Peyer's patch (tissue), 4 donors: ENCODE measurements around the gene MGAT5. TPM values are rescaled to one million over a fixed set of nuclear protein-coding genes. Genes with fewer than 3 reads are reported as not detected.

ENCODE experiments used
- DNase-seq, 3 donors: peaks; one replicate each; pipeline ENCODE4 v3.0.0-alpha.2; 2017 to 2019
- H3K27ac ChIP-seq, 4 donors: fragments of 200-600 bp; sonication (generic); one replicate each; pipeline ENCODE4 v1.5.1; 2016 to 2019
- H3K27me3 ChIP-seq, 2 donors: fragments of 200-600 bp; sonication (generic); one replicate each; pipeline ENCODE4 v1.5.1; 2019
- H3K36me3 ChIP-seq, 3 donors: fragments of 200-600 bp; sonication (generic); one replicate each; pipeline ENCODE4 v1.5.1; 2016 to 2019
- H3K4me1 ChIP-seq, 4 donors: fragments of 200-600 bp; sonication (generic); one replicate each; pipeline ENCODE4 v1.5.1; 2016 to 2019
- H3K4me3 ChIP-seq, 4 donors: fragments of 200-600 bp; sonication (generic); 1 replicate in 3 of 4; 2 replicates in 1 of 4; pipeline ENCODE4 v1.5.1; 2016 to 2019; ENCODE audit warnings: mild to moderate bottlenecking in 1 of 4
- H3K9me3 ChIP-seq, 4 donors: fragments of 200-600 bp; sonication (generic); one replicate each; pipeline ENCODE4 v1.5.1; 2016 to 2019; ENCODE audit warnings: mild to moderate bottlenecking in 1 of 4
- CTCF ChIP-seq, 6 experiments: fragments of 450-650 bp in 4 of 6; fragments of 200-600 bp in 2 of 6; sonication (generic) in 1 of 6; IDR thresholded peaks; one replicate each; pipeline ENCODE4 v1.5.1; 2017 to 2019; ENCODE audit warnings: antibody characterized with exemption in 6 of 6, mild to moderate bottlenecking in 3 of 6, moderate library complexity in 1 of 6
- POLR2A ChIP-seq, 2 donors: fragments of 450-650 bp; IDR thresholded peaks; one replicate each; pipeline ENCODE4 v1.5.1; 2017; ENCODE audit warnings: antibody characterized with exemption in 2 of 2, mild to moderate bottlenecking in 2 of 2, moderate library complexity in 2 of 2
- small RNA-seq, 2 donors: library from RNA; depleted of rRNA; stranded (forward); fragments of <200 nt; gene quantifications; one replicate each; pipeline ENCODE3, GENCODE V24; 2016
- total RNA-seq, 4 donors: library from RNA; depleted of rRNA; stranded (reverse); fragments of >200 nt; gene quantifications; one replicate each; pipeline ENCODE4 v1.1.0, GENCODE V29; 2016

MGAT5 gene
- total RNA-seq, 4 donors from 2014 or later = 106 to 182 (median 117) TPM

GRCh38 chr2:134498654-134499053 lies 244.8 kb downstream of the MGAT5 start:
- Histone ChIP-seq H3K4me3 (no peak overlapping the region), H3K36me3 (no peaks in the 10 kb centered on the region), H3K27ac (no peak overlapping the region), H3K9me3 (no peaks in the 10 kb centered on the region), H3K27me3 (no peaks in the 10 kb centered on the region), H3K4me1 (no peaks in the 10 kb centered on the region)
- DNase-seq = no peak
- TF ChIP-seq CTCF (IDR thresholded peaks at IDR 0.05) (no peak), POLR2A (IDR thresholded peaks at IDR 0.05) (no peak)

- H3K27me3 ChIP-seq = no peaks in the 10 kb centered on the region
- no peak overlapping the region for H3K27ac ChIP-seq
- DNase-seq = no peak
- H3K9me3 ChIP-seq = no peaks in the 10 kb centered on the region
- no peaks in the 10 kb centered on the region for H3K4me1 ChIP-seq
- no peaks in the 10 kb centered on the region for H3K36me3 ChIP-seq
- H3K4me3 ChIP-seq = no peak overlapping the region
- TF ChIP-seq POLR2A (IDR thresholded peaks at IDR 0.05) (no peak), CTCF (IDR thresholded peaks at IDR 0.05) (no peak)
These were observed 245.5 kb downstream of the MGAT5 start for GRCh38 chr2:134499307-134499926.

GRCh38 chr2:134500211-134500935 lies 246.5 kb downstream of the MGAT5 start:
- TF ChIP-seq POLR2A (IDR thresholded peaks at IDR 0.05) (no peak), CTCF (IDR thresholded peaks at IDR 0.05) (no peak)

GRCh38 chr2:134501476-134502091 lies 247.7 kb downstream of the MGAT5 start:
- no peaks in the 10 kb centered on the region for H3K27me3 ChIP-seq
- no peak overlapping the region for H3K27ac ChIP-seq
- H3K4me1 ChIP-seq = no peaks in the 10 kb centered on the region
- no peak overlapping the region for H3K4me3 ChIP-seq
- H3K9me3 ChIP-seq = no peaks in the 10 kb centered on the region
- TF ChIP-seq POLR2A (IDR thresholded peaks at IDR 0.05) (no peak), CTCF (IDR thresholded peaks at IDR 0.05) (no peak)
- no peaks in the 10 kb centered on the region for H3K36me3 ChIP-seq
- no peak for DNase-seq

More at GRCh38 chr2:134500211-134500935, 246.5 kb downstream of the MGAT5 start:
- Histone ChIP-seq H3K9me3 (no peaks in the 10 kb centered on the region), H3K27ac (no peak overlapping the region), H3K4me3 (no peak overlapping the region), H3K36me3 (no peaks in the 10 kb centered on the region), H3K4me1 (no peaks in the 10 kb centered on the region), H3K27me3 (no peaks in the 10 kb centered on the region)
- no peak for DNase-seq

- H3K27ac ChIP-seq = no peak overlapping the region
- H3K4me1 ChIP-seq = no peaks in the 10 kb centered on the region
- H3K27me3 ChIP-seq = no peaks in the 10 kb centered on the region
- H3K4me3 ChIP-seq = no peak overlapping the region
- H3K9me3 ChIP-seq = no peaks in the 10 kb centered on the region
- no peak for TF ChIP-seq POLR2A (IDR thresholded peaks at IDR 0.05)
- no peak for TF ChIP-seq CTCF (IDR thresholded peaks at IDR 0.05)
- DNase-seq = no peak
- no peaks in the 10 kb centered on the region for H3K36me3 ChIP-seq
These were observed 248.2 kb downstream of the MGAT5 start for GRCh38 chr2:134502104-134502503.

Small RNAs within 50 kb of the gene (small RNA-seq; reads per million reads assigned to genes)
- 0 reads per million in 2 donors for gene RNA5SP104
